Vagina (tissue), 2 donors: ENCODE data around the gene GPR27.

ENCODE experiments used
- POLR2A ChIP-seq, 2 donors: fragments of 450-650 bp; IDR thresholded peaks; one replicate each; pipeline ENCODE4 v1.6.1; 2017; ENCODE audit warnings: antibody characterized with exemption in 2 of 2, mild to moderate bottlenecking in 2 of 2, moderate library complexity in 2 of 2
- TF ChIP-seq, protein P1 (sequence below), 3 experiments: fragments of 450-650 bp in 2 of 3; fragments of 200-600 bp in 1 of 3; sonication (generic) in 1 of 3; IDR thresholded peaks; one replicate each; pipeline ENCODE4 v1.5.1; 2017 to 2019; ENCODE audit warnings: antibody characterized with exemption in 3 of 3, mild to moderate bottlenecking in 2 of 3, moderate library complexity in 2 of 3

DNA sequence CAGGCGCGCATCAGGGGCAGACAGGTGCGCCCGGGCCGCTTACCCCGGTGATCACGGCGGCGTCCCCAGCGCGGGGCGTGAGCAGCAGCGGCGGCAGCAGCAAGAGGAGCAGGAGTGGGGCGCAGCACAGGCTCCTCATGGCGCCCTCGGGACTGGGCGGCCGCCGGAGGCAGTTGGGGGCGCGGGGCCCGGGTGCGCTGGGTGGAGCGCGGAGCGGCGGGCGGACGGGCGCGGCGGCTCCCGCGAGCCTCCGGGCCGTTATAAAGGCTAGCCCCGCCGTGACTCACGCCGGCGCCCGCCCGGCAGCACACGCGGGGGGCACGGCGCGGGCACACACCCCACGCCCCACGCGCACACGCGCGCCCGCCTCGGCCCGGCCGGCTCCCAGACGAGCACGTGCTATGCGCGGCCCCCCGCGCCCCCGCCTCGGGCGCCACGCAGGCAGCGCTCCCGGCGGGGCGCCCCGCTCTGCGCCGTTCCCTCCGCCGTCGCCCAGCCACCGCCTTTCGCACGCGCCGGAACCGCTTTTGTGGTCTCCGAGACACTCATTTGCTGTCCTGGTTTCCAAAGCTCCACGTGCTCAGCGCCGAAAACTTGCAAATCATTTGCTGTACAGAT, 31.4 kb downstream of the GPR27 start, which contains the start of gene PROK2:
- TF ChIP-seq, protein P1, sequence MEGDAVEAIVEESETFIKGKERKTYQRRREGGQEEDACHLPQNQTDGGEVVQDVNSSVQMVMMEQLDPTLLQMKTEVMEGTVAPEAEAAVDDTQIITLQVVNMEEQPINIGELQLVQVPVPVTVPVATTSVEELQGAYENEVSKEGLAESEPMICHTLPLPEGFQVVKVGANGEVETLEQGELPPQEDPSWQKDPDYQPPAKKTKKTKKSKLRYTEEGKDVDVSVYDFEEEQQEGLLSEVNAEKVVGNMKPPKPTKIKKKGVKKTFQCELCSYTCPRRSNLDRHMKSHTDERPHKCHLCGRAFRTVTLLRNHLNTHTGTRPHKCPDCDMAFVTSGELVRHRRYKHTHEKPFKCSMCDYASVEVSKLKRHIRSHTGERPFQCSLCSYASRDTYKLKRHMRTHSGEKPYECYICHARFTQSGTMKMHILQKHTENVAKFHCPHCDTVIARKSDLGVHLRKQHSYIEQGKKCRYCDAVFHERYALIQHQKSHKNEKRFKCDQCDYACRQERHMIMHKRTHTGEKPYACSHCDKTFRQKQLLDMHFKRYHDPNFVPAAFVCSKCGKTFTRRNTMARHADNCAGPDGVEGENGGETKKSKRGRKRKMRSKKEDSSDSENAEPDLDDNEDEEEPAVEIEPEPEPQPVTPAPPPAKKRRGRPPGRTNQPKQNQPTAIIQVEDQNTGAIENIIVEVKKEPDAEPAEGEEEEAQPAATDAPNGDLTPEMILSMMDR (IDR thresholded peaks at IDR 0.05), result no peak
- TF ChIP-seq POLR2A (IDR thresholded peaks at IDR 0.05), result no peak
